Left colon (tissue), 2 donors: ENCODE measurements around the gene ERAL1. TPM values are rescaled to one million over a fixed set of nuclear protein-coding genes. Genes with fewer than 3 reads are reported as not detected.

Experiments used
- ATAC-seq: fragments of 200-7000 bp; cut with Tn5 transposase; one replicate; pipeline ENCODE4 v1.9.1; 2020; ENCODE audit warnings: mild to moderate bottlenecking, moderate library complexity
- DNase-seq, 2 donors: peaks; one replicate each; pipeline ENCODE4 v3.0.0-alpha.2; 2020
- intact Hi-C, 2 donors: fragments of 100-400 bp; cut with DNase I in 1 of 2; cut with micrococcal nuclease in 1 of 2; formaldehyde crosslinking; loops; one replicate each; pipeline versions ENCODE4 v1.11.2 to v1.14.0; 2022; cut with DNase I, micrococcal nuclease
- microRNA-seq, 2 donors: library from miRNA; unstranded; fragments of <30 nt; microRNA quantifications; one replicate each; pipeline versions ENCODE4 v1.1.0 to v1.2.0, GENCODE V29; 2020
- total RNA-seq, 2 donors: library from RNA; stranded (reverse); fragmentation: NEBNext Ultra II Directional; extraction: Animal tissue kit (Norgen Biotek cat#: 25700); gene quantifications; one replicate each; pipeline ENCODE4 v1.2.1, GENCODE V29; 2021
- donor health status: DM: no; HTN: no; CAD: no.
- donor health status: DM: yes; HTN: yes; CAD: no.

ERAL1 gene
- total RNA-seq, 2 donors from 2014 or later, result 30.8 to 33.9 TPM

DNA sequence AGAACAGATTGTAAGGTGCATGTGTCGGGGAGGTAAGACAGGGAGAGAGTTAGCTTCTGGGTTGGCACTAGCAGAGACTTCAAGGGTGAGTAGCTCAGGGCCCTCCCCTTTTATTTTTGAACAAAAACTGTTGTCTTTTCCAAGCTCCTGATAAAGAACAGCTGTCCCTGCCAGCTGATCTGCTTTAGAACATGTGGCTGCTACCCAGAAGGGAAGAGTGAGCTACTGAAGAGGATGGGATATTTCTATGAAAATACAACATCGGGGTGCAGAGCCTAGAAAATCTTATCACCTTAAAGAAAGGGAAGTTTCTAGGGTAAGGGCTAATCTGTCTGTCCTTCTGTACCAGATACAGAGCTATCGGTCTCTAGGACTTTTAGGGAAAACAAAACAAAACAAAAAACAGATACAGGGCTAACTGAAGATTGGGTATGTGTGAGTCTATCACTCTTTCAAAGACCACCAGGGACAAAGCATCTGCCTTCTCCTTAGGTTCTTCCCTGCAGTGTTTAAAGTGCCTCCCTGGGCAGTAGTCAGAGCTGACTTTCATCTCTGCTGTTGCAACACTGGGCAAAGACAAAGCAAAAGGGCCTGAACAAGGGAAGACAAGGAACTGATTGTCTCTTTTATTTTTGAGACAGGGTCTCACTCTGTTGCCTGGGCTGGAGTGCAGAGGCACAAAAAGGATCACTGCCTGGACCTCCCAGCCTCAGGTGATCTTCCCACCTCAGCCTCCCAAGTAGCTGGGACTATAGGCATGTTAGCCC is 53.1 kb downstream of the ERAL1 start:
- ATAC-seq (no peak), DNase-seq (no peak)
- intact Hi-C loops, result no loop called here

DNA sequence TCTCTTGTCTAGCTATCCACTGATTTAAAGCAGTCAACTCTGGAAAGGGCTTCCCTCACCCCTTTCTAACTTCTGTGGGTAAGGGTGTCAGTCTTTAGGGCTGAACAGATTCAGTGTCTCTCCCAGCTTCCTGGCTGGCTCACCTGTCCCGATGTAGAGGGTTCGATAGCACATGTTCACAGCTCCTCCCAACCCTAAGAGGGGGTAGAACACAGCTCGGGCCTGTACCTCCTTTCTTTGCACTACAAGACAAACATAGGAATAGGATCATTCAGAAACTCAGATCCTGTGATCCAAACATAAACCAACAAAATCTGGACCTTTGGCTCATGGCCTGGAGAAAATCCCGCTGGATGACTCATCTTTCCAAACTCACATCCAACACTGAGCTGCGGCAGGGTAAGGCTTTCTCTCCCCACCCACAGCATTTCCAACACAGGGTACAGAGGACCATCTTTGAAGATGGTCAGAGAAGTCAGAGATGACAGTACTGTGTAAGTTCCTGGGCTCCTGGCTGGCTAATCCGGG is 53.9 kb downstream of the ERAL1 start:
- ATAC-seq, result no peak
- DNase-seq, result no peak
- intact Hi-C loops, result no loop called here

DNA sequence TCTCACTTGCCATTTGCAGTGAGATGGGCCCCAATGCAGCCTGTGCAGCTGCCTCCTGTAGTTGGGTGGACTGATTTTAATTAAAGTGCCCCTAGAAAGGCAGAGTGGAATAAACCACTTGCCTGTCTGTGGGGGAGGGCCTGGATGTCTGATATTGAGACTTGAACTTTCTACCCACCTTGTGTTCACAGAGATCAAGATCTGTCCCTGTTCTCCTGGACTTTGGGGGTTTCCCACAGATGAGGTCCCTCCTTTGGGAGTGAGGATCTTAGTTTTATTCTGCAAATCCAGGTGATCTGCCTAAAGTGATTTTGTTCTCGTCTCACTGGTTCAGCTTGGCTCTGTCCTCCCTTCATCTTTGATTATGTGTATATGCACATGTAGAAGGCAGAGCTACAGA is 55.7 kb downstream of the ERAL1 start:
- DNase-seq (no peak), ATAC-seq (no peak)
- intact Hi-C loops, result loop anchor here in 1 of 2 donors (10.0 kb wide), 1 partner anchor 156 kb away; no protein-coding TSS in a partner anchor

Small RNAs within 50 kb of the gene (microRNA-seq; reads per million reads assigned to microRNA genes)
- gene MIR451B, result 0 reads per million in 2 donors

Other genes starting within 250 kb of the ERAL1 start
- gene RSKR, start 240.8 kb upstream of the ERAL1 start, total RNA-seq, result 10 to 100 TPM; 10.2 to 13.5 TPM
- 100 to 1,000 TPM; 129 to 135 TPM for gene BLTP2, start 209.9 kb upstream of the ERAL1 start, total RNA-seq
- 10 to 100 TPM; 51.1 to 52.3 TPM for gene SDF2, start 193.1 kb upstream of the ERAL1 start, total RNA-seq
- 10 to 100 TPM; 43.8 to 50.5 TPM for gene SUPT6H, start 192.8 kb upstream of the ERAL1 start, total RNA-seq
- gene PROCA1, start 143.1 kb upstream of the ERAL1 start, total RNA-seq, result 1 to 10 TPM; 1.4 to 1.8 TPM
- 10 to 100 TPM in 1 of 2 donors, 1 to 10 TPM in 1; 6.9 to 17.4 TPM for gene RAB34, start 137.1 kb upstream of the ERAL1 start, total RNA-seq
- 1,000 to 10,000 TPM; 1,131 to 1,234 TPM for gene RPL23A, start 135.0 kb upstream of the ERAL1 start, total RNA-seq
- 10 to 100 TPM in 1 of 2 donors, 1 to 10 TPM in 1; 7.1 to 12.8 TPM for gene TLCD1, start 128.8 kb upstream of the ERAL1 start, total RNA-seq
- gene NEK8, start 126.2 kb upstream of the ERAL1 start, total RNA-seq, result 1 to 10 TPM; 5.6 to 5.7 TPM
- gene TRAF4, start 111.0 kb upstream of the ERAL1 start, total RNA-seq, result 100 to 1,000 TPM; 116 to 136 TPM
- 10 to 100 TPM; 28.9 to 33.0 TPM for gene FAM222B, start 12.2 kb upstream of the ERAL1 start, total RNA-seq
- 10 to 100 TPM; 82.4 to 91.5 TPM for gene FLOT2, start 42.7 kb downstream of the ERAL1 start, total RNA-seq
- 1 to 10 TPM; 6.3 to 7.5 TPM for gene DHRS13, start 48.1 kb downstream of the ERAL1 start, total RNA-seq
- gene PHF12, start 96.5 kb downstream of the ERAL1 start, total RNA-seq, result 10 to 100 TPM; 33.1 to 42.3 TPM
- under 1 TPM; 0.46 to 0.81 TPM for gene SEZ6, start 151.0 kb downstream of the ERAL1 start, total RNA-seq
- gene PIPOX, start 188.1 kb downstream of the ERAL1 start, total RNA-seq, result 1 to 10 TPM in 1 of 2 donors, under 1 TPM in 1; 0.46 to 2.2 TPM